ENCODE measurements around the gene MYO6. TPM values are rescaled to one million over a fixed set of nuclear protein-coding genes. Genes with fewer than 3 reads are reported as not detected.

Gene MYO6
- total and polyA plus RNA-seq, 12 donors, result 11.1 to 27.1 (median 16.2) TPM

DNA sequence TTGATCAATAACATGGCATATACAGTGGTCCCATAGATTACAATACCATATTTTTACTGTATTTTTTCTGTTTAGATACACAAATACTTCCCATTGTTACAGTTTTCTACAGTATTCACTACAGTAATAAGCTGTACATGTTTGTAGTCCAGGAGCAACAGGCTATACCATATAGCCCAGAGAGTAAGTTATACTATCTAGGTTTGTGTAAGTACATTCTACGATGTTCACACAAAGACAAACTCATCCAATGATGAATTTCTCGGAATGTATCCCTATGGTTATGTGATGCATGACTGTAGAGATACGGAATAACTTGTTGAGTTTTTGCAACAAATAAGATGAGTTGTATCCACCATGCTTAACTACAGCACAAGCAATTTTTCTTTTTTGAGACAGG is 3.6 kb upstream of the MYO6 start:
- WGBS, 4 donors, result 82 to 93% (median 87%) methylated on average over 3 of the region's 3 CpGs

DNA sequence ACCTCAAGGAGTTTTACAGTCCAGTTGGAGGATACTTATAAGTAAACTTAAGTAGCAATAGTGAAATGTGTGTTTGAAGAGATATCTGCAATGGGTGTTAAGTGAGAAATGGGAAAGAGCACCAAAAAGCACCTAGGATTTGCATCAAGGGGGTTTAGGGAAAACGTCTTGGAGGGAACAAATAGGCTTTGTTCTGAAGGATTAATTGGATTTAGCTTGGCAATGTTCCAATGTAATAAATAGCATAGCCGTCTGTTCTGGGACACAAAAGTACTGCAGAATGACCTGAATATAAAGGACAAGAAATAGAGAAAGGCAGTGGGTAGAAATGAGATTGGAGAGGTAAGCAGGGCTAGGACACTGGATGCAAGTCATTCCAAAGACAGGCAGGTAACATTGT is 2.8 kb upstream of the MYO6 start:
- Histone ChIP-seq H3K9me3 (replicated peaks in 1 of 3) (no peaks in the 10 kb centered on the region), H3K4me3 (no peak overlapping the region), H3K4me1 (replicated peaks in 1 of 2) (peaks cover 0 to 12% of the 10 kb centered on the region in 2 donors), H3K36me3 (replicated peaks in 1 of 2) (no peaks in the 10 kb centered on the region), H3K27me3 (no peaks in the 10 kb centered on the region), H3K27ac (no peak overlapping the region)
- DNase-seq, result no peak
- WGBS, 4 donors, result 4 to 11% (median 8%) methylated on average over 2 of the region's 2 CpGs
- intact Hi-C loops (cut with DNase I), result loop anchor here in 1 of 2 donors (5.0 kb wide), 1 partner anchor 104 kb away; no protein-coding TSS in a partner anchor
- TF ChIP-seq, protein P1, sequence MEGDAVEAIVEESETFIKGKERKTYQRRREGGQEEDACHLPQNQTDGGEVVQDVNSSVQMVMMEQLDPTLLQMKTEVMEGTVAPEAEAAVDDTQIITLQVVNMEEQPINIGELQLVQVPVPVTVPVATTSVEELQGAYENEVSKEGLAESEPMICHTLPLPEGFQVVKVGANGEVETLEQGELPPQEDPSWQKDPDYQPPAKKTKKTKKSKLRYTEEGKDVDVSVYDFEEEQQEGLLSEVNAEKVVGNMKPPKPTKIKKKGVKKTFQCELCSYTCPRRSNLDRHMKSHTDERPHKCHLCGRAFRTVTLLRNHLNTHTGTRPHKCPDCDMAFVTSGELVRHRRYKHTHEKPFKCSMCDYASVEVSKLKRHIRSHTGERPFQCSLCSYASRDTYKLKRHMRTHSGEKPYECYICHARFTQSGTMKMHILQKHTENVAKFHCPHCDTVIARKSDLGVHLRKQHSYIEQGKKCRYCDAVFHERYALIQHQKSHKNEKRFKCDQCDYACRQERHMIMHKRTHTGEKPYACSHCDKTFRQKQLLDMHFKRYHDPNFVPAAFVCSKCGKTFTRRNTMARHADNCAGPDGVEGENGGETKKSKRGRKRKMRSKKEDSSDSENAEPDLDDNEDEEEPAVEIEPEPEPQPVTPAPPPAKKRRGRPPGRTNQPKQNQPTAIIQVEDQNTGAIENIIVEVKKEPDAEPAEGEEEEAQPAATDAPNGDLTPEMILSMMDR (IDR thresholded peaks at IDR 0.05), result no peak
- TF ChIP-seq POLR2A (IDR thresholded peaks at IDR 0.05), result no peak

More for the DNA sequence above, 3.6 kb upstream of the MYO6 start:
- H3K27me3 ChIP-seq, result no peaks in the 10 kb centered on the region
- no peak overlapping the region for H3K27ac ChIP-seq
- no peaks in the 10 kb centered on the region for H3K9me3 ChIP-seq (replicated peaks in 1 of 3)
- H3K36me3 ChIP-seq (replicated peaks in 1 of 2), result no peaks in the 10 kb centered on the region
- TF ChIP-seq, protein P1 (IDR thresholded peaks at IDR 0.05), result no peak
- no peak for TF ChIP-seq POLR2A (IDR thresholded peaks at IDR 0.05)
- H3K4me1 ChIP-seq (replicated peaks in 1 of 2), result peaks cover 0 to 5% of the 10 kb centered on the region in 2 donors
- no peak overlapping the region for H3K4me3 ChIP-seq
- intact Hi-C loops (cut with DNase I), result loop anchor here in 1 of 2 donors (5.0 kb wide), 1 partner anchor 103 kb away; no protein-coding TSS in a partner anchor
- no peak for DNase-seq

DNA sequence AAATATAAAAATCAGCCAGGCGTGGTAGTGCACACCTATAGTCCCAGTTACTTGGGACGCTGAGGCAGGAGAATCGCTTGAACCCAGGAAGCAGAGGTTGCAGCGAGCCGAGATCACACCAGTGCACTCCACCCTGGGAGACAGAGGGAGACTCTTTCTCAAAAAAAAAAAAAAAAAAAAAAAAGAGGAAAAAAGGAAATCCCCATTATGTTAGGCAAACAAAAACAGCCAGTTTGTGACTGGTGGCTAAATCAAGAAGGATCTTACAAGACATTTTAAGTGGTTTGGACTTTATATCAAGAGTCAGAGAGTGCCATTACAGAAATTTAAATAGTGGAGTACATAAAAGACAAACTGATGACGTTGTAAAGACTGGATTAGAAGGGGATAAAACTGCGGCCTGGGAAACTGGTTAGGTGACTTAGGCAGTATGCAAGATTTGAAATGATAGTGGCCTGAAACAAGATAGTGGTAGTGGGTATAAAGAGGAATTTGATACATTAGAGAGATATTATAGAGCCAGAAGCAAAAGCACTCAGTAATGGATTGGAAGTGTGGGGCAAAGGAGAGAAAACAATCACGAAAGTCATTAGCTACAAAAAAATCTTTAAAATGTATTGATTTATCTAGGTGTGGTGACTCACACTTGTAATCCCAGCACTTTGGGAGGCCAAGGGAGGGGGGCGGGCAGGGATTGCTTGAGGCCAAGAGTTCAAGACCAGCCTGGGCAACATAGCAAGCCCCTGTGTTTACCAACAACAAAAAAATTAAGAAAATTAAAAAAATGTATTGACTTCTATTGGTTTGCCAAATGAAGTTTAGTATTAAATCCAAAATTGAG is 1.7 kb upstream of the MYO6 start:
- H3K4me1 ChIP-seq (replicated peaks in 1 of 2), result peaks cover 0 to 12% of the 10 kb centered on the region in 2 donors
- no peaks in the 10 kb centered on the region for H3K9me3 ChIP-seq (replicated peaks in 1 of 3)
- no peak for TF ChIP-seq POLR2A (IDR thresholded peaks at IDR 0.05)
- no peaks in the 10 kb centered on the region for H3K27me3 ChIP-seq
- intact Hi-C loops (cut with DNase I), result loop anchor here in 1 of 2 donors (5.0 kb wide), 1 partner anchor 105 kb away; no protein-coding TSS in a partner anchor
- 83 to 93% (median 85%) methylated on average over 9 of the region's 9 CpGs for WGBS, 4 donors
- no peaks in the 10 kb centered on the region for H3K36me3 ChIP-seq (replicated peaks in 1 of 2)
- H3K4me3 ChIP-seq, result no peak overlapping the region
- no peak for DNase-seq
- H3K27ac ChIP-seq, result no peak overlapping the region

DNA sequence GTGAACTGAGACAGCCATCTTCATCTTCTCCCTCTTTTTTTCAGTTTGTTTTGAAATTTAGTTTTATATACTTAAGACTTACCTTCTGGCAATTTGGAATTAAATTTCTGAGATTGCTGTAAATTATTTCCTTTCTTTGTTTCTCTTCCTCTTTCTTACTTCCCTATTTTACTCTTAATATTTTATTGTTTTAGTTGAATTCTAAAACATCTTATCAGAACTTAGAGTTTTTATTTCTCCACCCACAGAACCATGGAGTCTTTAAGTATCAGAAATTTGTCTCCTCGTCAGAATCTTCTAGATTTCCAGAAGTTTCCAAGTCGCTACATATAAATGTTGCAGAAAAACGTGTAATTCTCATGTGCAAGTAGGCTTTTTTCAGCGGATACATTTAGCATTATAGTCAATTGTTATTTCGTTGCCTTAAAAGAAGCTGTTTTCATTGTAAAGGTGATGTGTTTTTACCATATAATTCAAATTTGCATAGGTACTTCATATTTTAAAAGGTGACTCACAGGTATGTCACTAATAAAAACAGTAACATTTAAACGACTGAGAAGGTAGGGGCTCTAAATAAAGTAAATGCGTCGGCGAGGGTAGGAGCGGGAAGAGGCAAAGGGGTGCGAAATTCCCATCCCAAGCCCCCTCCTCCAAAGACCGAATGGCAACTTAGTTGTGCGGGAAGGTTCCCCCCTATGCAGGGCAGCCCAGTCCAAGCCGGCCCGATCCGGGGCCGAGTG is 866 bp upstream of the MYO6 start:
- Histone ChIP-seq H3K36me3 (replicated peaks in 1 of 2) (no peaks in the 10 kb centered on the region), H3K27me3 (no peaks in the 10 kb centered on the region), H3K4me1 (replicated peaks in 1 of 2) (peaks cover 0 to 12% of the 10 kb centered on the region in 2 donors), H3K4me3 (peak overlapping the region in 3 of 4 donors; percentile 73 to 94 (median 87)), H3K27ac (peak overlapping the region; percentile 19 to 91 (median 77)), H3K9me3 (replicated peaks in 1 of 3) (no peaks in the 10 kb centered on the region)
- DNase-seq, result no peak
- intact Hi-C loops (cut with DNase I), result loop anchor here in 1 of 2 donors (5.0 kb wide), 1 partner anchor 106 kb away; no protein-coding TSS in a partner anchor
- TF ChIP-seq, protein P1 (IDR thresholded peaks at IDR 0.05), result no peak
- 11 to 20% (median 14%) methylated on average over 12 to 17 of the region's 17 CpGs for WGBS, 4 donors

Data from adrenal gland (tissue), 12 donors.